HG03354 (cell line): Measurements from ENCODE around the gene ANXA8.

Experiments
- ATAC-seq: cut with Tn5 transposase; IDR thresholded peaks from one replicate; pipeline ENCODE4 v1.9.1; 2021; ENCODE audit warnings: mild to moderate bottlenecking; ENCODE audit not compliant: unreplicated experiment, poor library complexity, severe bottlenecking

Gene ANXA8

GRCh38 chr10:47418966-47419365 lies 64.9 kb downstream of the ANXA8 start:
- ATAC-seq, result no peak

- no peak for ATAC-seq
These were observed 65.6 kb downstream of the ANXA8 start for GRCh38 chr10:47418321-47418720.
